HepG2 (cell line): ENCODE data around the gene PXMP4. TPM values are rescaled to one million over a fixed set of nuclear protein-coding genes. Genes with fewer than 3 reads are reported as not detected.

Experiments used
- AGO1 ChIP-seq: fragments of 200-400 bp; formaldehyde crosslinking; IDR thresholded peaks from 2 replicates; pipeline ENCODE4 v1.6.1; 2017; ENCODE audit warnings: mild to moderate bottlenecking, low read depth, low read length, moderate library complexity; ENCODE audit not compliant: poor library complexity, severe bottlenecking
- ARID2 ChIP-seq: sonication (generic); formaldehyde crosslinking; IDR thresholded peaks from 2 replicates; pipeline ENCODE4 v1.8.1; 2022; ENCODE audit warnings: mild to moderate bottlenecking, missing genetic modification reagents, borderline replicate concordance
- FOSL2 ChIP-seq: sonication (generic); formaldehyde crosslinking; IDR thresholded peaks from 2 replicates; pipeline ENCODE4 v1.4.0; 2020; ENCODE audit warnings: missing genetic modification reagents
- HIVEP1 ChIP-seq: sonication (generic); formaldehyde crosslinking; IDR thresholded peaks from 2 replicates; pipeline ENCODE4 v1.4.0; 2020; ENCODE audit warnings: mild to moderate bottlenecking, missing genetic modification reagents
- HNF1B ChIP-seq: sonication (generic); formaldehyde crosslinking; IDR thresholded peaks from 2 replicates; pipeline ENCODE4 v1.5.1; 2020; ENCODE audit warnings: mild to moderate bottlenecking, moderate library complexity, missing genetic modification reagents
- KAT7 ChIP-seq: IDR thresholded peaks from 2 replicates; pipeline ENCODE4 v1.6.1; 2018; ENCODE audit warnings: borderline replicate concordance, missing compliant biosample characterization
- NONO ChIP-seq, 2 experiments: fragments of 450-650 bp in 1 of 2; sonication (generic) in 1 of 2; formaldehyde crosslinking in 1 of 2; IDR thresholded peaks in 1 of 2; conservative IDR thresholded peaks in 1 of 2; 2 replicates each; pipeline versions ENCODE4 v1.6.1 to v1.8.0; 2017 to 2022; ENCODE audit warnings: mild to moderate bottlenecking in 1 of 2, missing genetic modification reagents in 1 of 2, moderate library complexity in 1 of 2
- ZNF512B ChIP-seq: sonication (generic); formaldehyde crosslinking; IDR thresholded peaks from 2 replicates; pipeline ENCODE4 v1.5.1; 2020; ENCODE audit warnings: missing genetic modification reagents, mild to moderate bottlenecking, borderline replicate concordance
- ZNF563 ChIP-seq: sonication (generic); formaldehyde crosslinking; IDR thresholded peaks from 2 replicates; pipeline ENCODE4 v1.8.0; 2022; ENCODE audit warnings: mild to moderate bottlenecking, moderate library complexity, missing genetic modification reagents
- ZNF737 ChIP-seq: sonication (generic); formaldehyde crosslinking; IDR thresholded peaks from 2 replicates; pipeline ENCODE4 v1.5.0; 2020; ENCODE audit warnings: missing genetic modification reagents, mild to moderate bottlenecking, borderline replicate concordance
- ZNF75D ChIP-seq: sonication (generic); formaldehyde crosslinking; IDR thresholded peaks from 2 replicates; pipeline ENCODE4 v1.8.1; 2023; ENCODE audit warnings: missing genetic modification reagents, mild to moderate bottlenecking, borderline replicate concordance
- ZSCAN29 ChIP-seq: sonication (generic); formaldehyde crosslinking; conservative IDR thresholded peaks from 2 replicates; pipeline ENCODE4 v1.4.0; 2020; ENCODE audit warnings: mild to moderate bottlenecking, missing genetic modification reagents
- polyA plus RNA-seq, 8 experiments: library from polyadenylated mRNA; depleted of rRNA in 3 of 8; stranded (reverse) in 7 of 8; unstranded in 1 of 8; fragments of >200 nt; fragmentation: Illumina TruSeq in 4 of 8; extraction: Trizol in 4 of 8; gene quantifications; 2 replicates each; pipeline versions ENCODE4 v1.2.1 to v1.2.3, GENCODE V29; 2011 to 2016; ENCODE audit warnings: low read depth in 4 of 8, missing spikeins in 1 of 8, mixed read lengths in 1 of 8; ENCODE audit not compliant: insufficient read depth in 1 of 8
- total RNA-seq, 5 experiments: library from RNA; depleted of rRNA; stranded (reverse); fragments of >200 nt; fragmentation: Illumina TruSeq; extraction: Trizol; gene quantifications; 2 replicates each; pipeline ENCODE4 v1.2.3, GENCODE V29; 2016; ENCODE audit warnings: low read depth in 1 of 5
- TF ChIP-seq, protein P1 (sequence below): sonication (generic); formaldehyde crosslinking; IDR thresholded peaks from 2 replicates; pipeline ENCODE4 v1.4.0; 2020; ENCODE audit warnings: missing genetic modification reagents
- TF ChIP-seq, protein P2 (sequence below): sonication (generic); formaldehyde crosslinking; IDR thresholded peaks from 2 replicates; pipeline ENCODE4 v1.8.0; 2023; ENCODE audit warnings: mild to moderate bottlenecking, missing genetic modification reagents
- TF ChIP-seq, protein P3 (sequence below): sonication (generic); formaldehyde crosslinking; IDR thresholded peaks from 2 replicates; pipeline ENCODE4 v1.4.0; 2020; ENCODE audit warnings: missing genetic modification reagents

The PXMP4 gene
- total and polyA plus RNA-seq, 2 of the 13 experiments (the other 11 are each of a cell fraction or from before 2014, with no cell fraction given), result not detected

DNA sequence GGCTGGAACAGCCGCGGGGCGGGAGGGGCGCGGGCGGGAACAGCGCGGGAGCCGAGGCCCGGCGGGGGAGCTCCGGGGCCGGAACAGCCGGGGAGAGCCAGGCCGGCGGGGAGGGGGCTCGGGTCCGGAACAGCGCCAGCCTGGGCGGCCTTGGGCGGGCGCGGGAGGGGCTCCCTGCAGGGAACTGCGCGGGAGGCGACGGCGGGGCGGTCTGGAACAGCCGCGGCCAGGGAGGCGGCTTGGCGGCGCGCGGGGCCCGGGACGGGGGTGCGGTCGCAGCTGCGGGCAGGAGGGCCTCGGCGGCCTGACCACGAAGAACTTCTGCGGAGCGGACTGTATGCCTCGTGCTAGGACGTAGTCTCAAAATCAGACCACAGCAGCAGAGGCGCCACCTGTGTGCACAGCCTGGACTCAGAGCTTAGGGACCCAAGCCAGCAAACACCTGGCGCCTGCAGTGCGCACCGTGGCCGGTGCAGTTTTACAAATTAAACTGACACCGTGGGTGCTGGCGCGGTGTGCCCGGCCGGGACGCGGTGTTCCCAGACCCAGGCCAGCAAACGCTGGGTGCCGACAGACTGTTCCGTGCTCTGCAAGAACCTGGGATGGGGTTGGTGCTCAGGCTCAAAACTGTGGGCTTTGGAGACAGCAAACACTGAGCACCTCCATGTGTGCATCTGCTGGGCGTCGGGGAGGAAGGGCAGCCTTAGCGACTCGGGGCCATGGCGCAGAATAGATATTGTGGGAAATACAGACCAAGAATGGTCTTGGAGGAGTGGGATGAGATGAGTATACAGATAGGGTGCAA lies 12.3 kb upstream of the PXMP4 start (continued):
- no peak for TF ChIP-seq ZNF75D (CRISPR knock-in tag)
- no peak for TF ChIP-seq NONO (IDR thresholded peaks at IDR 0.05)
- peak; percentile 84 for TF ChIP-seq NONO (CRISPR knock-in tag; conservative IDR thresholded peaks at IDR 0.05)
- peak; percentile 86 for TF ChIP-seq HIVEP1 (CRISPR knock-in tag)
- TF ChIP-seq AGO1, result no peak
- TF ChIP-seq, protein P1, sequence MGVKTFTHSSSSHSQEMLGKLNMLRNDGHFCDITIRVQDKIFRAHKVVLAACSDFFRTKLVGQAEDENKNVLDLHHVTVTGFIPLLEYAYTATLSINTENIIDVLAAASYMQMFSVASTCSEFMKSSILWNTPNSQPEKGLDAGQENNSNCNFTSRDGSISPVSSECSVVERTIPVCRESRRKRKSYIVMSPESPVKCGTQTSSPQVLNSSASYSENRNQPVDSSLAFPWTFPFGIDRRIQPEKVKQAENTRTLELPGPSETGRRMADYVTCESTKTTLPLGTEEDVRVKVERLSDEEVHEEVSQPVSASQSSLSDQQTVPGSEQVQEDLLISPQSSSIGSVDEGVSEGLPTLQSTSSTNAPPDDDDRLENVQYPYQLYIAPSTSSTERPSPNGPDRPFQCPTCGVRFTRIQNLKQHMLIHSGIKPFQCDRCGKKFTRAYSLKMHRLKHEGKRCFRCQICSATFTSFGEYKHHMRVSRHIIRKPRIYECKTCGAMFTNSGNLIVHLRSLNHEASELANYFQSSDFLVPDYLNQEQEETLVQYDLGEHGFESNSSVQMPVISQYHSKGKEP (CRISPR knock-in tag), result peak; percentile 25; the same call in 1 of the 2 replicates
- peak; percentile 88; the same call in 1 of the 2 replicates for TF ChIP-seq ZSCAN29
- TF ChIP-seq, protein P2, sequence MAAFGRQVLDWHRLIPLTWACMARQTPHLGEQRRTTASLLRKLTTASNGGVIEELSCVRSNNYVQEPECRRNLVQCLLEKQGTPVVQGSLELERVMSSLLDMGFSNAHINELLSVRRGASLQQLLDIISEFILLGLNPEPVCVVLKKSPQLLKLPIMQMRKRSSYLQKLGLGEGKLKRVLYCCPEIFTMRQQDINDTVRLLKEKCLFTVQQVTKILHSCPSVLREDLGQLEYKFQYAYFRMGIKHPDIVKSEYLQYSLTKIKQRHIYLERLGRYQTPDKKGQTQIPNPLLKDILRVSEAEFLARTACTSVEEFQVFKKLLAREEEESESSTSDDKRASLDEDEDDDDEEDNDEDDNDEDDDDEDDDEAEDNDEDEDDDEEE (CRISPR knock-in tag), result no peak
- peak; percentile 88 for TF ChIP-seq ARID2 (CRISPR knock-in tag)
- TF ChIP-seq ZNF563 (CRISPR knock-in tag), result peak; percentile 97
- TF ChIP-seq FOSL2 (CRISPR knock-in tag), result no peak; the same call in 1 of the 2 replicates
- TF ChIP-seq ZNF512B, result no peak
- peak; percentile 84 for TF ChIP-seq HNF1B
- TF ChIP-seq, protein P3, sequence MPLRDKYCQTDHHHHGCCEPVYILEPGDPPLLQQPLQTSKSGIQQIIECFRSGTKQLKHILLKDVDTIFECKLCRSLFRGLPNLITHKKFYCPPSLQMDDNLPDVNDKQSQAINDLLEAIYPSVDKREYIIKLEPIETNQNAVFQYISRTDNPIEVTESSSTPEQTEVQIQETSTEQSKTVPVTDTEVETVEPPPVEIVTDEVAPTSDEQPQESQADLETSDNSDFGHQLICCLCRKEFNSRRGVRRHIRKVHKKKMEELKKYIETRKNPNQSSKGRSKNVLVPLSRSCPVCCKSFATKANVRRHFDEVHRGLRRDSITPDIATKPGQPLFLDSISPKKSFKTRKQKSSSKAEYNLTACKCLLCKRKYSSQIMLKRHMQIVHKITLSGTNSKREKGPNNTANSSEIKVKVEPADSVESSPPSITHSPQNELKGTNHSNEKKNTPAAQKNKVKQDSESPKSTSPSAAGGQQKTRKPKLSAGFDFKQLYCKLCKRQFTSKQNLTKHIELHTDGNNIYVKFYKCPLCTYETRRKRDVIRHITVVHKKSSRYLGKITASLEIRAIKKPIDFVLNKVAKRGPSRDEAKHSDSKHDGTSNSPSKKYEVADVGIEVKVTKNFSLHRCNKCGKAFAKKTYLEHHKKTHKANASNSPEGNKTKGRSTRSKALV (CRISPR knock-in tag), result peak; percentile 95
- no peak for TF ChIP-seq ZNF737 (CRISPR knock-in tag)
- peak; percentile 86; the same call in 1 of the 2 replicates for TF ChIP-seq KAT7 (CRISPR knock-in tag)
